Stimulated activated CD8-positive, alpha-beta memory T cell treated with anti-CD3 and anti-CD28 coated beads, Interleukin-12 subunit alpha, Interleukin-12 subunit beta, amount 100 ng/mL, for 24 hours (primary cell): Measurements from ENCODE around the gene CREG2.

Source experiments
- DNase-seq: peaks from one replicate; pipeline ENCODE4 v3.0.0-alpha.2; 2020; ENCODE audit errors: extremely low read depth

CREG2 gene

GRCh38 chr2:101387151-101387834 lies at the start of gene CREG2:
Gene CREG2 (minus strand): TSS chr2:101387503. CDS start chr2:101387457, 46 bp downstream.
- peak; percentile 11 for DNase-seq

GRCh38 chr2:101435001-101435862 lies 47.9 kb upstream of the CREG2 start:
- DNase-seq, result no peak

GRCh38 chr2:101433465-101433864 lies 46.2 kb upstream of the CREG2 start:
- DNase-seq, result no peak

GRCh38 chr2:101432411-101433181 lies 45.3 kb upstream of the CREG2 start:
- DNase-seq, result no peak

GRCh38 chr2:101431486-101431885 lies 44.2 kb upstream of the CREG2 start:
- DNase-seq, result no peak

- DNase-seq, result no peak
Observed at GRCh38 chr2:101430156-101430555, 42.9 kb upstream of the CREG2 start.

GRCh38 chr2:101429453-101429852 lies 42.1 kb upstream of the CREG2 start:
- no peak for DNase-seq

- no peak for DNase-seq
Observed at GRCh38 chr2:101428422-101429176, 41.3 kb upstream of the CREG2 start.

GRCh38 chr2:101427743-101428142 lies 40.4 kb upstream of the CREG2 start:
- no peak for DNase-seq

GRCh38 chr2:101427240-101427639 lies 39.9 kb upstream of the CREG2 start:
- no peak for DNase-seq

- no peak for DNase-seq
Observed at GRCh38 chr2:101426822-101427221, 39.5 kb upstream of the CREG2 start.

GRCh38 chr2:101420623-101421022 lies 33.3 kb upstream of the CREG2 start:
- DNase-seq, result no peak

GRCh38 chr2:101419096-101419663 lies 31.9 kb upstream of the CREG2 start:
- DNase-seq, result peak; percentile 22

- DNase-seq, result no peak
Observed at GRCh38 chr2:101418460-101419095, 31.3 kb upstream of the CREG2 start.

GRCh38 chr2:101416609-101417008 lies 29.3 kb upstream of the CREG2 start:
- no peak for DNase-seq

- DNase-seq, result no peak
Observed at GRCh38 chr2:101415884-101416283, 28.6 kb upstream of the CREG2 start.

- no peak for DNase-seq
Observed at GRCh38 chr2:101415220-101415619, 27.9 kb upstream of the CREG2 start.

- DNase-seq, result no peak
Observed at GRCh38 chr2:101412092-101412694, 24.9 kb upstream of the CREG2 start.

- DNase-seq, result no peak
Observed at GRCh38 chr2:101410746-101411145, 23.4 kb upstream of the CREG2 start.

GRCh38 chr2:101410114-101410513 lies 22.8 kb upstream of the CREG2 start:
- DNase-seq, result no peak
